Renal cortical epithelial cell (primary cell): ENCODE results near the gene ANKRD34B. TPM values are rescaled to one million over a fixed set of nuclear protein-coding genes. Genes with fewer than 3 reads are reported as not detected.
"Not testable (repeated sequence)": the region's sequence is repeated elsewhere in the genome, so short reads cannot be mapped to it uniquely, and the experiment has no call there.

Experiments
- DNase-seq: peaks from one replicate; pipeline ENCODE4 v3.0.0-alpha.2; 2011; ENCODE audit warnings: low read depth
- total RNA-seq: library from RNA; depleted of rRNA; stranded (reverse); fragments of >200 nt; gene quantifications from 2 replicates; pipeline ENCODE4 v1.2.3, GENCODE V29; 2014

Gene ANKRD34B
- 4.4 and 4.5 TPM in 2 replicates for total RNA-seq

DNA sequence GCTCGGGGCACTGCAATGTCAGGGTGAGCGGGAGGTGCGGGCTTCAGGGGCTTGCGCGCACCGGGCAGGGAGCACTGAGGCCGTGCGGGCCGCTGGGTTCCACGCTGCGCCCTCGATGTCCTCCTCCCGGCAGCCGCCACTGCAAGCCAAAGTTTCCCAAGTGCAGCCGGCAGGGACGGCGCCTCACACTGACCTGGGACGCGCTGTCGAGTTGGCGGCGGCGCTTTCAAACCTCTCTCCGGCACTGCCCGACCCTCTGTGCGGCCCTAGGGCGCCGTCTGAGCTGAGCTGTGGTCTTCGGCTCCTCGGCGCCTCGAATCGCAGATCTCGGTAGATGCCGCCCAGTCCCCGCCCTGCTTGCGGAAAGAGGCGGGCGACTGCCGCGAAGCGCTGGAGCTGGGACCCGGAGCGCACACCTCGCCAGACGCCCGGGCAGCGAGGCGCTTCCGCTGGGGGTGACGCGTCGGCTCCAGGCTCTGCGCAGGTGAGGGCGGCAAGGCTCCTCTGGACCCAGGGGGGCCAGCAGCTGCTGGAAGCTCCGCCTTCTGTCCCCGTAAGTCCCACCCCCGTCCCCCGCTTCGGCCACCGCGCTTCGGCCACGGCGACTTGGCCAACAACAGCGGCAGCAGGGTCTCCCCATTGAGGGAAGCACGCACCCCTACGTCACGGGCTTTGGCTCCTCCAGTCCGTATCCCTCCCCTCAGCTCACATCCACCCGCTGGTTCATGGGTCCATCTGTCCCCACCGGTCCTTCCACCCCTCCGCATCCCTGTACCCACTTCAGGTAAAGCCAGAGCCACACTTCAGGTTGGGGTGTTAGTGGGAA lies at the start of gene ANKRD34B:
Gene ANKRD34B (minus strand): TSS at position 320 of the 826 bp plus-strand sequence. CDS start 10,261 bp downstream, outside the sequence.
- no peak for DNase-seq

DNA sequence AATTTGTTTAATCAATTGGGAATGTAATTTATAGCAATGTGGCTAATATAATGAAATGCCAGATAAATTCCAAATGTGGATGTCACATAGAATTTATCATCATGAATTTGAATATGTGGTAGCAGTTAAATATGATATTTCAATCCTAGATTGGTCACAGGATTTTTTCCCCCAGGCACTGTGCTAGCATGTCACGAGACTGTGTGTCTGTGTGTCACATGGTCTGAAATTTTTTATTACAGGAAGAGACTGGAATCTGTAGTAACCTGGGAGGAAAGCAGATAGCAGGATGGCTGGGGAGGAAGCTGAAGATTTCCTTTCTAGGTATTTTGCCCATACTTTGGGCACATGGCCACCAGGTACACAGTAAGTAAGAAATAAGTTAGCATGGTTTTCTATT lies 49.0 kb upstream of the ANKRD34B start:
- no peak for DNase-seq

DNA sequence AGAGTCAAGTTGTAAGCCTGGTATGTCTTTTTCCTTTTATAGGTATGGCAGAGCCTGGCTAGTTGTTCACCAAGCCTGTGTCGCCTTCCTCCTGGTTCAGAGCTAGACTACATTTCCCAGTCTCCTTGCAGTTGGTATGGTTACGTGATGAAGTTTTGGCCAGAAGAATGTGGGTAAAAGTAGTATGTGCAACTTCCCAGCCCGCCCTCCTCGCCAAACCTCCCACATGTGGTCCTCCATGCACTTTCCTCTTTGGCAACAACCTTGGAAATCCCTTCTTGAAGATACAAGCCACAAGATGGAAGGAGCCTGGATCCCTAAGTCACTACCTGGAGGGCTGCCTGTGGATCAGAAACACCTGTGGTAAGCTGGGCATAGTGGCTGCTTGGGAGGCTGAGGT lies 48.4 kb upstream of the ANKRD34B start:
- no peak for DNase-seq

DNA sequence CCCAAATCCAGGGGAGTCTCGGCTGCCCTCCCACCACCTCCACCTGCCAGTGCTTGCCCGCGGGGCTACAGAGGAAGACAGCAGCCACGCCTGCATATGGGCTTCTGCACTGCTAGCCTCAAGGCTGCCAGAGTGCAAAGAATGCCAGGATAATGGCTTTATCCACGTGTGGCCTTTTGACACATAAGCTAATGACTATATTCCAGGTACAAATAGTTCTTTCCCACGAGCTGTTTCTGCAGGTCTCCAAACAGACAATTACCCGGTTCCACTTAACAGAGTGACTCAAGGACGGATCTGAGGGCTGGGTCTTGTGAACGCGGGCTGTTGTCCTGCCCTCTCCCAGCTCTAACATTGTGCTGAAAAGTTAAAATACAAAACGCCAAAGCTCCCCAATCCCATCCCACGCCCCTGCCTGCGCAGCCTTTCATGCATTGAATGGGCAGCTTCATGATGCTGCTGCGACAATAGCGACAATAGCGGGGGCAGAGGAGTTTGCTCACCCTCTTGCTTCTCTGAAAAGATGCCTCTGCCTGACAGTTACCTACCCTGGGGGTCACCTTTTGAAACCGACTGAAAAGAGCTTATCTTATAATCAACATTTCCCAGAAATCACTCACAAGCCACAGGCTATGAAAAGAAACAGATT lies 45.3 kb upstream of the ANKRD34B start:
- no peak for DNase-seq

DNA sequence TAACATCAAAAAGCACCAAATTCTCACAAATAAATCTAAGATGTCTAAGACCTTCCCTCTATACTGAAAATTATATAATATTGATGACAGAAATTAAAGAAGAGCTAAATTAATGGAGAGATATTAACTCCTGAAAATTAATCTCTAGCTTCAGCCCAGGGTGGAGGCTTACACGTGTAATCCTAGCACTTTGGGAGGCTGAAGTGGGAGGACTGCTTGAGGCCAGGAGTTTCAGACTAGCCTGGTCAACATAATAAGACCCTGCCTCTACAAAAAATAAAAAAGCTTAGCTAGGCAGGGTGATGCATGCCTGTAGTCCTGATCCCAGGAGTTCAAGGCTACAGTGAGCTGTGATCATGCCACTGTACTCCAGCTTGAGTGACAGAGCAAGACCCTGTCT lies 39.6 kb upstream of the ANKRD34B start:
- no peak for DNase-seq

DNA sequence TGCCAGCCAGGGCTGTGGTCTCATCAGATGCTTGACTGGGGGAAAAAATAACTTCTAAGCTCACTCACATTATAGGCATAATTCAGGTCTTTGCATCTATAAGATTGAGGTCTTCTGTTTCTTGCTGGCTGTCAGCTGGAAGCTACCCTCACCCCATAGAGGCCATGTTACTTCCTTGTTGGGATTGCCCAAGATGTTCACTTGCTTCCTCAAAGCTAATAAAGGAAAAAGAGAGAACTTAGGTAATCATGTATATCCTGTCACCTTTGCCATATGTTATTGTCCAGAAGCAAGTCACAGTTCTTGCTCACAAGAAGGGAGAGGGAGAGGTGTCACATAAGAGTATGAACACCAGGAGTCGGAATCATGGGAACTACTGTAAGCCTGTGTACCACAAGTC lies 38.7 kb upstream of the ANKRD34B start:
- DNase-seq: no peak

DNA sequence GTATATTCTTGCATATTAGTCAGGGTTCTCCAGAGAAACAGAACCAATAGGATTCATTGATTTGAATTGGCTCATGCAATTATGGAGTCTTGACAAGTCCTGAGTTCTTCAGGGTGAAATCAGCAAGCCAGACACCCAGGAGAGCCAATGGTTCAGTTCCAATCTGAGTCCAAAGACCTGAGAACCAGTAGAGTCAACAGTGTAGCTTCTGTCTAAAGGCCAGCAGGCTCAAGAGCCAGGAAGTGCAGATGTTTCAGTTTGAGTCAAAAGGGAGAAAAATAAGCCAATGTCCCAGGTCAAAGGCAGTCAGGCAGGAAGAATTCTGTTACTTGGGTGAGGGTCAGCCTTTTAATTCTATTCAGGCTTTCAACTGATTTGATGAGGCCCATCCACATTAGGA lies 37.8 kb upstream of the ANKRD34B start:
- DNase-seq: no peak

DNA sequence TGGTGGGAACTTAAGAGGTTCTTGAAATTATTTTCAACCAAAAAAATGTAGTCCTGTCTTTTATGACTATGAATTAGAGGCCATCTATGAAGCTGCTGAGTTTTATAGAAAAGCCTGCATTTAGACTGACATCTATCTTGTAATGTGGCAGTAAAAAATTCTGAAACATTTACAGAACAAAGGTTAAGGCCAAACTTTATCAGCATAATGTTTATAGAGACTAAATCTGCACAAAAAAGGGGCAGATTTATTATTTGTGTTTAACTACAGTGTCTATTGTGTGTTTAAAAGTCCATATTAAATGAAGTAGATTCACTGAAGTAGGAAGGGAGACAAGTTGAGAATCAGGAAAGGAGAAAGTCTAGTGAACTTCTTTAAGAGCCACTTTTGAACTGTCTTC lies 37.3 kb upstream of the ANKRD34B start:
- DNase-seq: no peak

DNA sequence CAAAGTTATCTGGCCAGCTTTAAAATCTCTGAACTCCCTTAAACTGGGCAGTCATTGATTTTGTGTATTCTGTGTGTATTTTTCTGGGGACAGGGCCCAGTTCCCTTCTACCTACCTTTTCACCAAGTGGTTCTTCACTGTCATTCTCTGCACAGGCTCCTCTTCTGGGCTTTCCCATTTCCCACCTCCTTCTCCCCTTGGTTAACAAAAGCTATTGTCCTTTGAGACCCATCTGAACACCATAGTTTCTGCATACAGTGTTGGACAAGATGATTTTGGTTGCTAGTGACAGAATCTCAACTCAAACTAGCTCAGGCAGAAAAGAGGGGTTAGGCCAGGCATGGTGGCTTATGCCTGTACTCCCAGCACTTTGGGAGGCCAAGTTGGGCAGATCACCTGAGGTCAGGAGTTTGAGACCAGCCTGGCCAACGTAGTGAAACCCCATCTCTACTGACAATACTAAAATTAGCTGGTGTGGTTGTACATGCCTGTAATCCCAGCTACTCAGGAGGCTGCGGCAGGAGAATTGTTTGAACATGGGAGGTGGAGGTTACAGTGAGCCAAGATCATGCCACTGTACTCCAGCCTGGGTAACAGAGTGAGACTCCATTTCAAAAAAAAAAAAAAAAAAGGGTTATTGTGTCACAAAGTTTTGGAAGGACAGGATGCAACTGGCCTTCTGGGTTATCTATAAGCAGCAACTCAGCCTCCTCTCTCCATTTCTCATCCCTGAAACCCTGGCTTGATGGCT lies 31.0 kb upstream of the ANKRD34B start:
- DNase-seq: no peak

DNA sequence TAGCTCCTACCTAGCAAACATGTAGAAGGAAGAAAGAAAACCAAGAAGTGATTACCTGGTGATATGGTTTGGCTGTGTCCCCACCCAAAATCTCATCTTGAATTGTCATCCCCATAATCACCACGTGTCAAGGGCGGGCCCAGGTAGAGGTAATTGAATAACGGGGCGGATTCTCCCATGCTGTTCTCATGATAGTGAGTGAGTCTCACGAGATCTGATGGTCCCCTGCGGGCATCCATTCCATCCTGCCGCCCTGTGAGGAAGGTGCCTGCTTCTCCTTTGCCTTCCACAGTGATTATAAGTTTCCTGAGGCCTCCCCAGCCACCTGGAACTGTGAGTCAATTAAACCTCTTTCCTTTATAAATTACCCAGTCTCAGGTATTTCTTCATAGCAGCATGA lies 27.4 kb upstream of the ANKRD34B start:
- DNase-seq: no peak

DNA sequence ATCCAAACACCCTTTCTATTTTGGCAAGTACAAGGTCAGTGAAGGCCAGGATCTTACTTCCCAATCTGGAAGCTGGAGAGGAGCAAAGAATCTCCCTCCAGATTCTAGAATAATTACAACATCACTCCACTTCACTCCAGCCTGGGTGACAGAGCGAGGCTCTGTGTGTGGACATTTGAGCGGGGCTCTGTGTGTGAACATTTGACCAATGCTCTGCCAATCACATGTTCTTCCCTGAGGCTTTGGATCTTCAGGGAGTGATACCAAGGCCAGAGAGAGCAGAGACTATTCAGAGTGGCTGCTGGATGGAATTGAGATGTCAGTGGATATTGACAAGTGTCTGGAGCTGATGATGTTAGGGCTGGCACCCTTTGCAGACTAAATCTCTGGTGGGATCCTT lies 24.7 kb upstream of the ANKRD34B start:
- DNase-seq: no peak

DNA sequence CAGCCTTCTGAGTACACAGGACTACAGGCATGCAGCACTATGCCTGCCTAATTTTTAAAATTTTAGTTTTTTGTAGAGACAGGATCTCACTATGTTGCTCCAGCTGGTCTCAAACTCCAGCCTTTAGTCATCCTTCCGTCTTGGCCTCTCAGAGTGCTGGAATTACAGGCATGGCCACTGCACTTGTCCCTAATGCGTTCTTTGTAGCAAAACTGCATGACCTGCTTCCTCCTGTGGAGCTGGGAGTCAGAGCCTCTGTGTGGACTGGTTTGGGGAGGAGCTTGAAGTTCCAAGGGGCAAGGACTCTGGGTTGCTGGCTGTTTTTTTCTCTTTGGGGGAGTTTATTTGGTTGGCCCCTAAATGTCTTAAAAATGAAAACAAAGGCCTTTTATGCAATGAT lies 22.7 kb upstream of the ANKRD34B start:
- peak; percentile 18 for DNase-seq

DNA sequence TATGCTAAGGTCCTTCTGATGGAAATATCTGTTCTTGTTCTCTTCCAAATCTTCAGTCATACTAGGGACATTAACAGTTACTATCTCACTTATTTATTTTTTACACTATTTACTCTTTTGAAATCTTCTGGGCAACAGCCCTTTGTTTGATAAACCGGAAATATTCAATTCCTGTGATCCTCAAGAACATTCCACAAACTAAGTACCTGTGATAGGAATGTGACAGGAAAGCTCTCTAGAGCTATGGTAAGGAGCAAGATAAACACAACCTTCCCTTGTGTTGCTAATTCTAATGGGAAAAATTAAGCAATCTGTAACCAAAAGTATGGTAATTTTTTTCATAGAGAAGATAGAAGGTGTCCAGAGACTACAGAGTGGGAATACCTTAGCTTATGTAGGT lies 22.0 kb upstream of the ANKRD34B start:
- DNase-seq: peak; percentile 69

DNA sequence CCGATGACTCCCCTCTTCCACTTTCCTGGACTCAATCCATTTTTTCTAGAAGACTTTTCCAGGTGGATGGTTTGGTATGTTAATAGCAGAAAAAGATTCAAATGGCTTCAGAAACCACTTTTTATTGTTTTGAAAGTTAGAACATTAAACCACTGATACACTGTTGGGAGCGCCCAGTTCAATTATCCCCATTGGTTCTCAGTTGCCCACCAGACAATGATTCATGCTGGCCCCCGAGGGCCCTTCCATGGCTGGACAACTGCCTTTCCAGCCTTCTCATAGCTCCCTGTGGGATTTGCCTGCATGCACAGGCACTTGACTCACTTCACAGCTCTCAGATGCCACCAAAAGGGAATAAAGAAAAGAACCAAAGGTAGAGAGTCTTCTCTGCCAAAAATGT lies 21.3 kb upstream of the ANKRD34B start:
- peak; percentile 98 for DNase-seq

DNA sequence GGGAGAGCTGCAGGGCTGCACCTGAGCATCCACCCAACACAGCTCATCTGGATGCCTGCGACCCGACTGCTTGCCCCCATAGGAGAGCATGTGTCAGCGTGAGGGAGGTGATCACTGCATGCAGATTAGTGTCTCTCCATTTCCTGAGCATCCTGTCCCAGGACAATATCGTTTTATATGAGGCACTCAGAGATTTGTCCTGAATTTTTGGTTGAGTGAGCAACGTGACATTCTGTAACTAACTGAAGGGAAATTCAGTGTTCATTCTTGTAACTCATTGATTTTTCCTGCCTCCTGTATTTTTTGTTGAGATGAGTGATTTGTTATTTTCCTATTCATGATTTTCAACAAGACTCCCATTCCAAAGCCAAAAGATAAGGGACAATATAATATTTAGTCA lies 20.7 kb upstream of the ANKRD34B start:
- peak; percentile 75 for DNase-seq

DNA sequence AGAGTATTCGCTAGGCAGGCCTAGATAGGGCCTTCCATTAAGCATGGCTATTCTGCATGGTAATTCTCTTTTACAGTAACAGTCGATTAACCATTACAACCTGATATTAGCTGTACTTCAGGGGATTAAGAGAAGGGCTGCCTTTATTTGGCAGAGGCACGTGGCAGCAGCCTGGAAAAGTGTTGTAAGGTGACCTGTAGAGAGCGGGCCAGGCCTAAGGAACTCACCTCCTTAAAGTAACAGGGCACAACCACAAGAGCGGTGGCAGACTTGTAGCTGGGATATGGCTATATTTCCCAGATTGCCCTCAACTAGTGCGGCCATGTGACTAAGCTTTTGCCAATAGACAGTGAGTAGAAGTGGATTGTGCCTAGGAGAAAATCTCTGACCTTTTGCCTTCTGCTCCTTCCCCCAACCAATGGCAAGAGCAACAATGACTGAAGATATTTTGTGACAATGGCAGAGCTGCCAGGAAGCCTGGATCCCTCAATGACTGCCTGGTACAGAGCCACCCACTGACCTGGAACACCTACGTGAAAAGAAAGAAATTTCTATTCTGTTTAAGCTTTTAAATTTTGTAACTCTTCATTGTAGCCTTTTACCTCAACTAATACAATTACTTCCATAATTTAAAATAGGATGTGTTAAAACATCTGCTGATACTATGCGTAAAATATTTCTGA lies 18.9 kb upstream of the ANKRD34B start:
- no peak for DNase-seq

DNA sequence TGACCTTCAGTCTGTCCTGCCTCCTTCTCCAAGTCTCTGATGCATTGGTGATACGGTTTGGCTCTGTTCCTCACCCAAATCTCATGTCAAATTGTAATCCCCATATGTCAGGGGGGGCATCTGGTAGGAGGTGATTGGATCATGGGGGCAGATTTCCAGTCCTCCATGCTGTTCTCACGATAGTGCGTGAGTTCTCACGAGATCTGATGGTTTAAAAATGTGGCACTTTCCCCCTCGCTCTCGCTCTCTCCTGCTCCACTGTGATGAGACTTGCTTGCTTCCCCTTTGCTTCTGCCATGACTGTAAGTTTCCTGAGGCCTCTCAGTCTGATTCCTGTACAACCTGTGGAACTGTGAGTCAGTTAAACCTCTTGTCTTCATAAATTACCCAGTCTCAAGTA lies 14.7 kb upstream of the ANKRD34B start:
- DNase-seq: no peak

DNA sequence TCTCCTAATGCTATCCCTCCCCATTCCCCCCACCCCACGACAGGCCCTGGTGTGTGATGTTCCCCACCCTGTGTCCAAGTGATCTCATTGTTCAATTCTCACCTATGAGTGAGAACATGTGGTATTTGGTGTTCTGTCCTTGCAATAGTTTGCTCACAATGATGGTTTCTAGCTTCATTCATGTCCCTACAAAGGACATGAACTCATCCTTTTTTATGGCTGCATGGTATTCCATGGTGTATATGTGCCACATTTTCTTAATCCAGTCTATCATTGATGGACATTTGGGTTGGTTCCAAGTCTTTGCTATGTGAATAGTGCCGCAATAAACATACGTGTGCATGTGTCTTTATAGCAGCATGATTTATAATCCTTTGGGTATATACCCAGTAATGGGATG lies 10.2 kb upstream of the ANKRD34B start:
- DNase-seq: not testable (repeated sequence)

DNA sequence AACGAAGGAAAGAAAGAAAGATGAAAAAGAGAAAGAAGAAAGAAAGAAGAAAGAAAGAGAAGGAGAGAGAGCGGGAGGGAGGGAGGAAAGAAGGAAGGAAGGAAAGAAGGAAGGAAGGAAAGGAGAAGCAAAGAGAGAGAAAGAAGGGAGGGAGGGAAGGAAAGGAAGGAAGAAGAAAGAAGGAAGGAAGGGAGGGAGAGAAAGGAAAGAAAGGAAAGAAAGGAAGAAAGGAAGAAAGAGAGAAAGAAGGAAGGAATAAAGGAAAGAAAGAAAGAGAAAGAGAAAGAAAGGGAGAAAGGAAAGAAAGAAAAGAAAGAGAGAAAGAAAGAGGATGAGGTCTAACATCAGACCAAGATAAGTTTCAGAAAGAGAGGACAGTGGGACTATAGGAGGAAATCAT lies 9.0 kb upstream of the ANKRD34B start:
- DNase-seq: no peak

DNA sequence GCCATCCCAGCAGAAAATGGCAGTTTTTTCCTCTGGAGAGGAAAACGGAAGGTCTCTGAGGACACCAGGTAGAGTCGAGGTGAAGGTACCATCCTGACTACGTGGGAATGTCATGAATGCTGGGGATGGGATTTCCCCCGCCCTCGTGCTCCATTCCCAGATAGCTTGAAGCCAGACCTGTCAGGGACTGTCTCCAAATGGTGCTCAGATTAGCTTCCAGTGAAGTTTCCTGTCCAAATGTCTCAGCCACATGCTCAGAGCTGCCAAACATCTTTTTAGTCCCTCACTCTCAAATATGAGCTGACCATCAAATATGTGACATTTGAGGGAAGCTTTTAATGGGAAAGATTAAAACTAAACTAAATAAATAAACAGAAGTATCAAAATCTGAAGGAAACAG lies 7.6 kb upstream of the ANKRD34B start:
- no peak for DNase-seq

DNA sequence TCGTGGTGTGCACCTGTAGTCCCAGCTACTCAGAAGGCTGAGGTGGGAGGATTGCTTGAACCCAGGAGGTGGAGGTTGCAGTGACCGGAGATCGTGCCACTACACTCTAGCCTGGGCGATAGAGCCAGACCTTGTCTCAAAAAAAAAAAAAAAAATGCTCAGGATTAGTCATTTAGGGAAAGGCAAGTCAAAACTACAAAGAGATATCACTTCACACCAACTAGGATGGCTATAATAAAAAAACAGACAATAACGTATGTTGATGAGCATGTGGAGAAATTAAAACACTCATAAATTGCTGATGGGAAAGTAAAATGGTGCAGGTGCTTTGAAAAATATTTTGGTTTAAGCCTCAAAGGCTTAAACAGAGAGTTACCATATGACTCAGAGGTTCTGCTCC lies 6.3 kb upstream of the ANKRD34B start:
- DNase-seq: no peak

DNA sequence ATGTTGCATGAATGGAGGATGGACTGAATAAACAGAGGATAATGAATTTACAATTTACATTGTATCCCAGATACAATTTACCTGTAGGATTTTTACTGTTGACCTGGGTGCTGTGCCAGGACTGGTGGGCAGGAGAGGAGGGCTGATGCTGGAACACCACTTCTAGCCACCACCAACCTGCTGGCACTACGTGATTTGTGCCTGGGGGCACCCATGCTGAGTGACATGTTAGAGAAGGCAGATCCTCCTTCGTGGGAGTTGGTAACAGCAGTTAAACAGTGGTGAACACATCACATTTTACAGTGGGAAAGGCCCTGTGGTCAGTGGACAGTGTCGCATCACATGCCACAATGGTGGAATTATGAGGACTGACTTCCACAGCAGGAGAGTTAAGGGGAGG lies 3.0 kb upstream of the ANKRD34B start:
- DNase-seq: no peak
